ENCODE measurements around the gene SFT2D2.

Gene SFT2D2

GRCh38 chr1:168271636-168272035 is 45.8 kb downstream of the SFT2D2 start:
- DNase-seq = no peak

DNA sequence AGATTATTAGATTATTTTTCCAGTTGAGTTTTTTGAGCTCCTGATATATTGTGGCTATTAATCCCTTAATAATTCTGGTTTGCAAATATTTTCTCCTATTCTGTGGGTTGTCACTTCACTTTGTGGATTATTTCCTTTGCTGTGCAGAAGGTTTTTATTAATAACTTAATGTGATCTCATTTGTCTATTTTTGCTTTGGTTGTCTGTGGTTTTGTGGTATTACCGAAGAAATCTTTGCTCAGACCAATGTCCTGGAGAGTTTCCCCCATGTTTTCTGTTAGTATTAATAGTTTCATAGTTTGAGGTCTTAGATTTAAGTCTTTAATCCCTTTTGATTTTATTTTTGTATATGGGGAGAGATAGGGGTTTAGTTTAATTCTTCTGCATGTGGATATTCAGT is 47.8 kb downstream of the SFT2D2 start:
- DNase-seq = no peak

DNA sequence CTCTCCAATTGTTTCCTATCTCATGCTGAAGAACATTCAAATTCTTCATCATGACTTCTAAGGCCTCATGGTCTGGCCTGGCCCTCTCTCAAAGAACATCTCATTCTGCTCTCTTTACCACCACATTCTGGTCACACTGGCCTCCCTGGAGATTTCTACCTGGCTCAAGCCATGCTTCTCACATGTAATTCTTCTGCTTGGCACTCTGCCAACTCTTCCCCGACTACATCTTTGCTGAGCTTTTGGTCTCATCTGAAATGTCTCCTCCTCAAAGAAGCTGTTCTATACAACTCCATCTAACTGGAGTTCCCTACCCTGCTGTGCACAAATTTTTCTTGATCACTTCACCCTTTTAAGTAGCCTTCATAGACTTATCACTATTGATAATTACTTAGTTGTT is 53.4 kb downstream of the SFT2D2 start:
- no peak for DNase-seq

- no peak for DNase-seq
Observed at GRCh38 chr1:168280296-168280927, 54.6 kb downstream of the SFT2D2 start, which contains the start of gene TBX19. TBX19 (plus strand) TSS chr1:168280877; CDS start chr1:168281091, 214 bp downstream.

DNA sequence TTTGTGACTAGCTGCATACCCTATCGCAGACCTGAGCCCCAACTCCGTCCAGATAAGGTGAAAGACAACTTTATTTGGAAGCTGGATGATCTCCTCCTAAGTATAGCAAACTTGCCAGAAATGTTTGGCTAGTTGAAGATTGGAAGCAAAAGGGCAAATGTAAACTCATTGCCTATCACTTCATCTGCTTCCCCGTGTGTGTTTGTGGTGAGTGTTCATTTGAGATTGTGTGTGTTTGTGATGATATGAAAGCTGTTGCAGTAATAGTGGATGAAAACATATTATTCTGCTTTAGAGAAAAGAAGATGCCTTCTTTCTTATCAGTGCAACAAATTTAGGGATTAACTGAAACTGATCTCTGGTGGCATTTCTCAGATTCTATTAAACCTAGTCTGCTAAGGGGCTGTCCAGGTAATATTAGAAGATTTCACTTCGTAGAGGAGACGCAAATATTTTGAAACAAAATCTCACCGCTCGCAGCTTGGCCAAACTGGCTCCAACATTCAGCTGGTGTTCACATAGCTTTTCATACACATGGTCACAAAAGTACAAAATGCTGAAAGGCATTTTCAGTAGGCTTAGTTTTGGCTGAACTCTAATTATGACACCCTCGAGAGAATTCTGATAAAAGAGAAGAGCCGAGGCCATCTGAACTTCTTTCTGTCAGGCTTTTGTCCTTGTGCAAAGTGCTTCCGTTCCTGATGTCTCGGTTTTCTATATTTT is 56.0 kb downstream of the SFT2D2 start:
- DNase-seq = no peak

GRCh38 chr1:168285521-168285790 is 59.7 kb downstream of the SFT2D2 start:
- DNase-seq = no peak

- no peak for DNase-seq
Observed at GRCh38 chr1:168285971-168286927, 60.4 kb downstream of the SFT2D2 start.

GRCh38 chr1:168287237-168287664 is 61.4 kb downstream of the SFT2D2 start:
- no peak for DNase-seq

DNA sequence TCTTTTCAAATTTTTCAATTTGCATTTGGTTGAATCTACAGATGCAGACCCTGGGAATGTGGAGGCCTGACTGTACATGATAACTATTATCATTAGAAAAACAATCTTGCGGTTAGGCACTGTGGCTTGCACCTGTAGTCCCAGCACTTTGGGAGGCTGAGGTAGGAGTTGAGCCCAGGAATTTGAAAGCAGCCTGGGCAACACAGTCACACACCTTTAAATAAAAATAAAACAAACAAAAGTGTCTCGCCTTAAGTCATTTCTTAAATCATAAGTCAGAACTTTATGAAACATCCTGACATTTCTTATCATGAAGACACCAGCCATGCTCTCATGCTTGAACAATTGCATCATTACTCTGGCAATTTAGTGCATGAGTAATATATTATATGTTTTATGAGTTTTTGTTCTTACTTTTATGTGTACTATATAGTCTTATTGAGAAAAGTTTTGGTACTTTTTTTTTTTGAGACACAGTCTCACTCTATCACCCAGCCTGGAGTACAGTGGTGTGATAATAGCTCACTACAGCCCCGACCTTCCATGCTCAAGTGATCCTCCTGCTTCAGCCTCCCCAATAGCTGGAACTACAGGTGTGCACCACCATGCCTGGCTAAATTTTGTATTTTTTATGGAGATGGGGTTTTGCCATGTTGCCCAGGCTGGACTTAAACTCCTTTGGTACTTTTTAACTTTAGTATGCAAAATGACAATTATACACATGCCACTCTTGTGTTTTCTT is 62.7 kb downstream of the SFT2D2 start:
- DNase-seq = no peak

GRCh38 chr1:168291222-168291837 is 65.5 kb downstream of the SFT2D2 start:
- no peak for DNase-seq

- DNase-seq = no peak
Observed at GRCh38 chr1:168293356-168293755, 67.6 kb downstream of the SFT2D2 start.

DNA sequence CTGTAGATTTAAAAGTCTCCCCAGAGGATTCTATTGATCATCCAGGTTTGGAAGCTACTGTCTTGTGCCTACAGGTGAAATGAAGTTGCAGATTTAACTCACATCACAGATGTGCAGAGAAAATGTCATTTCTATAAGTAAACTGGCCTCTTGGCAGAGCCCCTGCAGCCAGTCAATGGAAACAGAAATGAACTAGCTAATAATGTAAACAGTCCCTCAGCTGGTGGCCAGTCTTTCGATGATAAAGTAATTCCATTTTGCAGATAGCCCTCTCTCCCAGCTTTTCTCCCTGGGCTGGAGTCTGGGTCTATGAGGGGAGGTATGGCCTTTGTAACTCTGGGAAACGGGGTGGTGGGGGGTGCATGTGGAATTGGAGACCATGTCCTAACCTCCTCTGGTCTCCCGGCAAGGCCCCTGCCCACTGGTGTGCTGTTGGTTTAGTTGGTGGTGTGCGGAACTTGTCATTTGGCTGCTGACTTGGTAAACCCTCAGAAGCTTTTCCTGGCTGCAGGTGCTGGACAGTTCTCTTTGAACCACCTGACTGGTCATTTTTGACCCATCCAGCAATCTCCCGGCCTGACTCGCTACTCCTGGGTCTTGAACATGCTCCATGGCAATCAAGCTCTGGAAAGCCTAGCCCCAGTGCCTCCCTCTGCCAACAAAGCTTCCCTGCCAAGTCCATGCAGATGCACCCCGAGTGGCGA is 69.8 kb downstream of the SFT2D2 start:
- no peak for DNase-seq

GRCh38 chr1:168297019-168297730 is 71.4 kb downstream of the SFT2D2 start:
- no peak for DNase-seq

DNA sequence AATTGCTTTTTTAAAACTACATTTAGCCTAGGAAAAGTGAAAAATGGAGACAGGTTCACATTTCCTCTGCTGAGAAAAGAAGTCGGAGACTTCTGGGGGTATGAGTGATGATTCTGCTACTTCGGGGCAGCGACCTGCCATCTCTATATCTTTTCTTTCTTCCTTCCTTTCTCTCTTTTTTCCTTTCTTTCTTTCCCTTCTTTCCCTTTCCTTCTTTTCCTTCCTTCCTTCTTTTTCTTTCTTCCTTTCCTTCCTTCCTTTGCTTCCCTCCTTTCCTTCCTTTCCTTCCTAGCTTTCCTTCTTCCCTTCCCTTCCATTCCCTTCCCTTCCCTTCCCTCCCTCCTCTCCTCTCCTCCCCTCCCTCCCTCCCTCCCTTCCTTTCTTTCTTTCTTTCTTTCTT is 72.6 kb downstream of the SFT2D2 start:
- DNase-seq = no peak

GRCh38 chr1:168300626-168301025 is 74.8 kb downstream of the SFT2D2 start:
- no peak for DNase-seq

- DNase-seq = no peak
Observed at GRCh38 chr1:168301664-168302320, 76.0 kb downstream of the SFT2D2 start.

All from right hindlimb (tissue), 1 donor.